ENCODE measurements around the gene ERICH4.

- TF ChIP-seq RFX1 (IDR thresholded peaks at IDR 0.05) (no peak), EP300 (IDR thresholded peaks at IDR 0.05; ENCODE audit: low read depth in 2 of 2, low read length in 2 of 2) (no peak), EP300 (CRISPR knock-in tag; IDR thresholded peaks at IDR 0.05; ENCODE audit: borderline replicate concordance) (no peak), DPF2 (CRISPR knock-in tag; IDR thresholded peaks at IDR 0.05; ENCODE audit: borderline replicate concordance, low read depth) (no peak), TCF12 (IDR thresholded peaks at IDR 0.05) (no peak), TCF12 (CRISPR knock-in tag; IDR thresholded peaks at IDR 0.05) (no peak), ZFP36 (IDR thresholded peaks at IDR 0.05; ENCODE audit: borderline replicate concordance, low read depth, low read length, partially characterized antibody) (no peak), HOXA7 (CRISPR knock-in tag; IDR thresholded peaks at IDR 0.05) (no peak), POLR2A (IDR thresholded peaks at IDR 0.05; ENCODE audit: insufficient read depth in 1 of 2, low read depth in 2 of 2, low read length in 2 of 2) (no peak), RAD21 (CRISPR knock-in tag; IDR thresholded peaks at IDR 0.05) (no peak), ZNF496 (CRISPR knock-in tag; IDR thresholded peaks at IDR 0.05; ENCODE audit: insufficient replicate concordance) (no peak)
- TF ChIP-seq, protein P1, sequence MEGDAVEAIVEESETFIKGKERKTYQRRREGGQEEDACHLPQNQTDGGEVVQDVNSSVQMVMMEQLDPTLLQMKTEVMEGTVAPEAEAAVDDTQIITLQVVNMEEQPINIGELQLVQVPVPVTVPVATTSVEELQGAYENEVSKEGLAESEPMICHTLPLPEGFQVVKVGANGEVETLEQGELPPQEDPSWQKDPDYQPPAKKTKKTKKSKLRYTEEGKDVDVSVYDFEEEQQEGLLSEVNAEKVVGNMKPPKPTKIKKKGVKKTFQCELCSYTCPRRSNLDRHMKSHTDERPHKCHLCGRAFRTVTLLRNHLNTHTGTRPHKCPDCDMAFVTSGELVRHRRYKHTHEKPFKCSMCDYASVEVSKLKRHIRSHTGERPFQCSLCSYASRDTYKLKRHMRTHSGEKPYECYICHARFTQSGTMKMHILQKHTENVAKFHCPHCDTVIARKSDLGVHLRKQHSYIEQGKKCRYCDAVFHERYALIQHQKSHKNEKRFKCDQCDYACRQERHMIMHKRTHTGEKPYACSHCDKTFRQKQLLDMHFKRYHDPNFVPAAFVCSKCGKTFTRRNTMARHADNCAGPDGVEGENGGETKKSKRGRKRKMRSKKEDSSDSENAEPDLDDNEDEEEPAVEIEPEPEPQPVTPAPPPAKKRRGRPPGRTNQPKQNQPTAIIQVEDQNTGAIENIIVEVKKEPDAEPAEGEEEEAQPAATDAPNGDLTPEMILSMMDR (CRISPR knock-in tag; IDR thresholded peaks at IDR 0.05), result no peak
- TF ChIP-seq, protein P2, sequence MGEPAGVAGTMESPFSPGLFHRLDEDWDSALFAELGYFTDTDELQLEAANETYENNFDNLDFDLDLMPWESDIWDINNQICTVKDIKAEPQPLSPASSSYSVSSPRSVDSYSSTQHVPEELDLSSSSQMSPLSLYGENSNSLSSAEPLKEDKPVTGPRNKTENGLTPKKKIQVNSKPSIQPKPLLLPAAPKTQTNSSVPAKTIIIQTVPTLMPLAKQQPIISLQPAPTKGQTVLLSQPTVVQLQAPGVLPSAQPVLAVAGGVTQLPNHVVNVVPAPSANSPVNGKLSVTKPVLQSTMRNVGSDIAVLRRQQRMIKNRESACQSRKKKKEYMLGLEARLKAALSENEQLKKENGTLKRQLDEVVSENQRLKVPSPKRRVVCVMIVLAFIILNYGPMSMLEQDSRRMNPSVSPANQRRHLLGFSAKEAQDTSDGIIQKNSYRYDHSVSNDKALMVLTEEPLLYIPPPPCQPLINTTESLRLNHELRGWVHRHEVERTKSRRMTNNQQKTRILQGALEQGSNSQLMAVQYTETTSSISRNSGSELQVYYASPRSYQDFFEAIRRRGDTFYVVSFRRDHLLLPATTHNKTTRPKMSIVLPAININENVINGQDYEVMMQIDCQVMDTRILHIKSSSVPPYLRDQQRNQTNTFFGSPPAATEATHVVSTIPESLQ (CRISPR knock-in tag; conservative IDR thresholded peaks at IDR 0.05), result no peak
These were observed 27.8 kb upstream of the ERICH4 start for GRCh38 chr19:41415154-41415571.

Measured in HepG2 (cell line).